Loucy (cell line): Measurements from ENCODE around the gene TSFM.

Experiments
- CTCF ChIP-seq: fragments of 200-600 bp; sonication (generic); conservative IDR thresholded peaks from 2 replicates; pipeline ENCODE4 v1.5.1; 2014; ENCODE audit warnings: mild to moderate bottlenecking, antibody characterized with exemption, low read length
- EZH2phosphoT487 ChIP-seq: fragments of 200-600 bp; IDR thresholded peaks from 2 replicates; pipeline ENCODE4 v1.6.1; 2018; ENCODE audit warnings: antibody characterized with exemption, mild to moderate bottlenecking, moderate library complexity, borderline replicate concordance

DNA sequence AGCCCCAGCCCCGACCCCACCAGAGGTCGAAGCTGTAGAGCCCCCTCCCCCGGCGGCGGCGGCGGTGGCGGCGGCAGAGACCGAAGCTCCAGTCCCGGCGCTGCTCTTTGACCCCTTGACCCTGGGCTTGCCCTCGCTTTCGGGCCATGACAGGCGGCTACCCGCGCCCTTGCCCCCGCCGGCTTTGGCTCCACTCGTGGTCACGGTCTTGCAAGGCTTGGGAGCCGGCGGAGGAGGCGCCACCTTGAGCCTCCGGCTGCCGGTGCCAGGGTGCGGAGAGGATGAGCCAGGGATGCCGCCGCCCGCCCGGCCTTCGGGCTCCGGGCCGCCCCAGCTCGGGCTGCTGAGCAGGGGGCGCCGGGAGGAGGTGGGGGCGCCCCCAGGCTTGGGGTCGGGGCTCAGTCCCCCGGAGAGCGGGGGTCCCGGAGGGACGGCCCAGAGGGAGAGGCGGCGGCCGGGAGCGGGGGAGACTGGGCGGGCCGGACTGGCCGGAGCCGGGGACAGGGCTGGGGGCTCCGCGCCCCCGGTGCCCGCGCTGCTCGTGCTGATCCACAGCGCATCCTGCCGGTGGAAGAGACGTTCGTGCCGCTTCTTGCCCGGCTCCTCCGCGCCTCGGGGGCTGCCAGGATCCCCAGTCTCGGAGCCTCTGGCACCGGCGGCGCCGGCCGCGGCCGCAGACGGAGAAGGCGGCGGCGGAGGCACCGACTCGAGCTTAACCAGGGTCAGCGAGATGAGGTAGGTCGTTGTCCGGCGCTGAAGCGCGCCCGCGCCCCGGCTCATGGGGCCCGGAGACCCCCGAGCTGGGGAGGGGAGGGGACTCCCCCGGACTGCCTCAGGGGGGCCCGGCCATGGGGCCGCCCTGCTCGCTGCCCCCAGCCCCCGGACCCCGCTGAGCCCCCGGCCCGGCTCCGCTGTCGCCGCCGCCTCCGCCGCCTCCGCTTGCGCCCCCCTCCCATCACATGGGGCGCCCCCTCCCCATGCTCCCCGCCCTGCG is 44.8 kb upstream of the TSFM start:
- TF ChIP-seq CTCF (no peak), EZH2phosphoT487 (no peak)
